Activated naive CD4-positive, alpha-beta T cell treated with anti-CD3 and anti-CD28 coated beads, Interleukin-2, amount 50 U/mL, for 24 hours (primary cell): ENCODE results near the gene ITGB3BP.

Experiments used
- H3K27ac Mint-ChIP-seq: one replicate; pipeline ENCODE4 v1.8.0; 2021; ENCODE audit warnings: mild to moderate bottlenecking, mixed read lengths
- H3K27me3 Mint-ChIP-seq: one replicate; pipeline ENCODE4 v1.8.0; 2021; ENCODE audit warnings: mixed read lengths
- H3K36me3 Mint-ChIP-seq: one replicate; pipeline ENCODE4 v1.8.0; 2021; ENCODE audit warnings: mixed read lengths
- H3K4me1 Mint-ChIP-seq: one replicate; pipeline ENCODE4 v1.8.0; 2021; ENCODE audit warnings: mixed read lengths
- H3K4me3 Mint-ChIP-seq: one replicate; pipeline ENCODE4 v1.8.0; 2021; ENCODE audit warnings: mild to moderate bottlenecking, mixed read lengths
- H3K9me3 Mint-ChIP-seq: one replicate; pipeline ENCODE4 v1.8.0; 2021; ENCODE audit warnings: mixed read lengths

Gene ITGB3BP

GRCh38 chr1:63411066-63411465 lies 112.0 kb downstream of the ITGB3BP start:
- no peak overlapping the region for H3K27ac Mint-ChIP-seq
- no peaks in the 10 kb centered on the region for H3K27me3 Mint-ChIP-seq
- no peaks in the 10 kb centered on the region for H3K9me3 Mint-ChIP-seq
- no peaks in the 10 kb centered on the region for H3K4me1 Mint-ChIP-seq
- peaks cover 28% of the 10 kb centered on the region for H3K36me3 Mint-ChIP-seq
- H3K4me3 Mint-ChIP-seq = no peak overlapping the region

GRCh38 chr1:63408331-63408730 lies 114.7 kb downstream of the ITGB3BP start:
- no peak overlapping the region for H3K4me3 Mint-ChIP-seq
- peaks cover 32% of the 10 kb centered on the region for H3K36me3 Mint-ChIP-seq
- no peaks in the 10 kb centered on the region for H3K9me3 Mint-ChIP-seq
- H3K4me1 Mint-ChIP-seq = no peaks in the 10 kb centered on the region
- H3K27ac Mint-ChIP-seq = no peak overlapping the region
- no peaks in the 10 kb centered on the region for H3K27me3 Mint-ChIP-seq

- Mint-ChIP-seq H3K36me3 (peaks cover 33% of the 10 kb centered on the region), H3K4me1 (no peaks in the 10 kb centered on the region), H3K27me3 (no peaks in the 10 kb centered on the region), H3K9me3 (no peaks in the 10 kb centered on the region), H3K4me3 (no peak overlapping the region), H3K27ac (no peak overlapping the region)
These were observed 116.0 kb downstream of the ITGB3BP start for GRCh38 chr1:63407002-63407401.

GRCh38 chr1:63405987-63406386 lies 117.0 kb downstream of the ITGB3BP start:
- H3K4me3 Mint-ChIP-seq = no peak overlapping the region
- no peaks in the 10 kb centered on the region for H3K27me3 Mint-ChIP-seq
- H3K9me3 Mint-ChIP-seq = no peaks in the 10 kb centered on the region
- H3K36me3 Mint-ChIP-seq = peaks cover 26% of the 10 kb centered on the region
- H3K27ac Mint-ChIP-seq = no peak overlapping the region
- no peaks in the 10 kb centered on the region for H3K4me1 Mint-ChIP-seq

- Mint-ChIP-seq H3K36me3 (peaks cover 27% of the 10 kb centered on the region), H3K27ac (no peak overlapping the region), H3K4me3 (no peak overlapping the region), H3K9me3 (no peaks in the 10 kb centered on the region), H3K27me3 (no peaks in the 10 kb centered on the region), H3K4me1 (no peaks in the 10 kb centered on the region)
These were observed 118.0 kb downstream of the ITGB3BP start for GRCh38 chr1:63405021-63405420.

- Mint-ChIP-seq H3K4me3 (no peak overlapping the region), H3K4me1 (no peaks in the 10 kb centered on the region), H3K9me3 (no peaks in the 10 kb centered on the region), H3K36me3 (peaks cover 31% of the 10 kb centered on the region), H3K27me3 (no peaks in the 10 kb centered on the region), H3K27ac (no peak overlapping the region)
These were observed 119.6 kb downstream of the ITGB3BP start for GRCh38 chr1:63403386-63403785.

- no peaks in the 10 kb centered on the region for H3K9me3 Mint-ChIP-seq
- H3K27ac Mint-ChIP-seq = no peak overlapping the region
- H3K4me1 Mint-ChIP-seq = no peaks in the 10 kb centered on the region
- no peaks in the 10 kb centered on the region for H3K27me3 Mint-ChIP-seq
- H3K4me3 Mint-ChIP-seq = no peak overlapping the region
- H3K36me3 Mint-ChIP-seq = peaks cover 27% of the 10 kb centered on the region
These were observed 121.1 kb downstream of the ITGB3BP start for GRCh38 chr1:63401945-63402344.
